GM12864 (cell line): Measurements from ENCODE around the gene ACTN4.
A peak's percentile ranks its signal among the peaks of the same experiment; 100 is the strongest.

Experiments used
- DNase-seq: peaks from one replicate; pipeline ENCODE4 v3.0.0-alpha.2; 2011; ENCODE audit warnings: low read depth
- H3K4me3 ChIP-seq: 2 replicates; pipeline ENCODE4 v1.5.1; 2011; ENCODE audit warnings: mild to moderate bottlenecking, low read depth, low read length, control low read depth
- TF ChIP-seq, protein P1 (sequence below): IDR thresholded peaks from 2 replicates; pipeline ENCODE4 v1.5.1; 2011; ENCODE audit warnings: low read depth, mild to moderate bottlenecking, moderate library complexity, low read length, control low read depth, inconsistent platforms; ENCODE audit errors: missing control alignments

The ACTN4 gene

DNA sequence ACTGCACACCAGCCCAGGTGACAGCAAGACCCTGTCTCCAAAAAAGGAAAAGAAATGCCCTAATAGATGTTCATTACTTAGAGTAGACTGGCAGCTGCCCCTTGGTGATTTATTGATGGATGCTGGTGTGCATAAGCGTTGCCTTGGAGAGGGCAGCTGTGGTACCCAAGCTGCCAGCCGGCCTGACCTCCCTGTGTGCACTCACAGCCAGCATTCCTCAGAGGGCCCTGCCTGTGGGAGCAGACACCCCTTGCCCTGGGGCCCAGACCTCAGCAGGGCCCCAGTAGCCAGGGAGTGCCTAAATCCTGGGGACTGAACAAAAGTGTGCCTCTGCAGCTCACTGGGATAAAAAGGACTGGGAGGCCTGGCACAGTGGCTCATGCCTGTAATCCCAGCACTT lies 7.8 kb upstream of the ACTN4 start:
- TF ChIP-seq, protein P1, sequence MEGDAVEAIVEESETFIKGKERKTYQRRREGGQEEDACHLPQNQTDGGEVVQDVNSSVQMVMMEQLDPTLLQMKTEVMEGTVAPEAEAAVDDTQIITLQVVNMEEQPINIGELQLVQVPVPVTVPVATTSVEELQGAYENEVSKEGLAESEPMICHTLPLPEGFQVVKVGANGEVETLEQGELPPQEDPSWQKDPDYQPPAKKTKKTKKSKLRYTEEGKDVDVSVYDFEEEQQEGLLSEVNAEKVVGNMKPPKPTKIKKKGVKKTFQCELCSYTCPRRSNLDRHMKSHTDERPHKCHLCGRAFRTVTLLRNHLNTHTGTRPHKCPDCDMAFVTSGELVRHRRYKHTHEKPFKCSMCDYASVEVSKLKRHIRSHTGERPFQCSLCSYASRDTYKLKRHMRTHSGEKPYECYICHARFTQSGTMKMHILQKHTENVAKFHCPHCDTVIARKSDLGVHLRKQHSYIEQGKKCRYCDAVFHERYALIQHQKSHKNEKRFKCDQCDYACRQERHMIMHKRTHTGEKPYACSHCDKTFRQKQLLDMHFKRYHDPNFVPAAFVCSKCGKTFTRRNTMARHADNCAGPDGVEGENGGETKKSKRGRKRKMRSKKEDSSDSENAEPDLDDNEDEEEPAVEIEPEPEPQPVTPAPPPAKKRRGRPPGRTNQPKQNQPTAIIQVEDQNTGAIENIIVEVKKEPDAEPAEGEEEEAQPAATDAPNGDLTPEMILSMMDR, result no peak
- H3K4me3 ChIP-seq, result no peak overlapping the region
- DNase-seq, result no peak

DNA sequence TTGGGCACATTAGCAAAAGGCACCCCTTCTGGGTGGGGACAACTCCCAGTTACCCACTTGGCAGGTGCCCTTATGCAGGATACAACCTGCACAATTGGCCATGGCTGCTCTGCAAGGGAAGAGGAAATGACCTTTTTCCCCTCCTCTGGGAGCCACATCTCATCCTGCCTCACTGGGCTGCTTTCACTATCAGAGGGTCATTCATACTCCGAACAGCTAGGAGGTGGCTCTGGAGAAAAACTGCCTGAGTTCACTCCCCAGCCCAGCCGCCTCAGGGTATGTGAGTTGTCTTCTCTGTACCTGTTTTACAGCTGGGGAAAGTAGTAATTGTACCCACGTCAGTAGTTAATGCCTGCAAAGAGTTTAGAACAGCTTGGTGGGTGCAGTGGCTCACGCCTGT lies 7.1 kb upstream of the ACTN4 start:
- TF ChIP-seq, protein P1, result no peak
- no peak for DNase-seq
- no peak overlapping the region for H3K4me3 ChIP-seq

DNA sequence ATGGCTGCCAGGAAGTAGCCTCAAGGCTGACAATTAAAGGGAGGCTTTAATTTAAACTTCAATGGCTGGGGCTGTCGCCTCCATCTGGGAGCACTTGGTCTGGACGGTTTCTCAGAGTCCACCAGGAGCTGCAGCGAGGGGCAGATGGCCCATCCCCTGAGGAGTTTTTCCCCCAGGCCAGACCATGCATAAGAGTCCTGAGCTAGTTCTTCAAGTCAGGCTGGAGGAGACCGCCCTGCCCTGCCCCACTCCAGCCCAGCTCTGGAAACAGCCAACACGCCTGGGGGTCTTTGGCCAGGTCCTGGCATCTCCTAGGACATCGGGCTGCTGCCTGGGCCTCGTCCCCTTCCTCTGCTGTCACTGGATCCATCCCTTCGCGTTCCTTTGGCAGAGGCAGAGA lies 5.3 kb upstream of the ACTN4 start:
- TF ChIP-seq, protein P1, result no peak
- no peak overlapping the region for H3K4me3 ChIP-seq
- no peak for DNase-seq

DNA sequence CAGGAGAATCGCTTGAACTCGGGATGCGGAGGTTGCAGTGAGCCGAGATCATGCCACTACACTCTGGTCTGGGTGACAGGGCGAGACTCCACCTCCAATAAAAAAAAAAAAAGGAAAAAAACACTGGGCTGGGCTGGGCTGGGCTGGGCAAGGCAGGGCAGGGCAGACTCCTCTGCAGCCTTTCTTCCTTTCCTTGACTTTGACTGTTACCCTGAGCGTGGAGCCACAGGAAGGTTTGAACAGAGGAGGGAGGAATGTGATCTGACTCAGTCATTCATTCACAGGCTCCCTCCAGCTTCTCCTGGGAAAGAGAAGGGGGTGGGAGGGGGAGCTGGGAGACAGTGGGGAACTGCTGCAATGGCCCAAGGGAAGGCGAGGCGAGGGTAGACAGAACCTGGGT lies 2.7 kb upstream of the ACTN4 start:
- TF ChIP-seq, protein P1, result no peak
- no peak overlapping the region for H3K4me3 ChIP-seq
- DNase-seq, result no peak

DNA sequence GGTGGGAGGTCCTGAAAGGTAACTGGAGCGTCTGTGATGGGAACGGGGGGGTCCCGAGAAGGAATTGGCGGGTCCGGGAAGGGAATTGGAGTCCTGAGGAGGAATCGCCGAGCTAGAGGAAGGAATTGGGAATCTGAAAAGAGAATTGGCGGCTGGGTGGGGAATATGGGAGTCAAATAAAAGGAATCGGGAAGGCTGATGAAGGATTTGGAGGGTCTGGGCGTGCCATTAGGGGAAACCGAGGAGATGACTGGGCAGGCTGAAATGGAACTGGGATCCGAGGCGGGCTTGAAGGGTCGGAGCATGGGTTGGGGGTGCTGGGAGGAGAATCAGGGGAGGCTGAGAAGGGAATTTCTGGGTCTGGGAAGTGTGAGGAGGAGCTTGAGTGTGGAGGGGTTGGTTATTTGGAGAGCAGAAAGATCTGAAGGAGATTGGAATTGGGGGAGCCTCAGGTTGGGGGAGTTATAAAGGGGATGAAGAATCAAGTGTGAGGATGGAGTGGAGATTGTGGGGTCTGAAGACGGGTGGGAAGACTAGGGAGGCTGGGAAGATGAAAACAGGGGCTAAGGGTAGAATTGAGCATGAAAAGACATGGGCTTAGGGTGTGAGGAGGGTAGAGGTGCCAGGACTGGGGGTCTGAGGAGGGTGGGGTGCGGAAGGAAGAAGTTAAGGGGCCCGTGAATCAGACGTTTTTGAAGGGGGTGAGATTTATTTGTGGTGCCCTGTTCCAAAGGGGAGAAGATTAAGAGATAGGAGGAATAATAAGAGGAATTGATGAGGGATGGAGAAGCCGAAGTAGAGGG lies 718 bp downstream of the ACTN4 start:
- H3K4me3 ChIP-seq, result peak overlapping the region; percentile 75
- TF ChIP-seq, protein P1, result no peak
- no peak for DNase-seq

DNA sequence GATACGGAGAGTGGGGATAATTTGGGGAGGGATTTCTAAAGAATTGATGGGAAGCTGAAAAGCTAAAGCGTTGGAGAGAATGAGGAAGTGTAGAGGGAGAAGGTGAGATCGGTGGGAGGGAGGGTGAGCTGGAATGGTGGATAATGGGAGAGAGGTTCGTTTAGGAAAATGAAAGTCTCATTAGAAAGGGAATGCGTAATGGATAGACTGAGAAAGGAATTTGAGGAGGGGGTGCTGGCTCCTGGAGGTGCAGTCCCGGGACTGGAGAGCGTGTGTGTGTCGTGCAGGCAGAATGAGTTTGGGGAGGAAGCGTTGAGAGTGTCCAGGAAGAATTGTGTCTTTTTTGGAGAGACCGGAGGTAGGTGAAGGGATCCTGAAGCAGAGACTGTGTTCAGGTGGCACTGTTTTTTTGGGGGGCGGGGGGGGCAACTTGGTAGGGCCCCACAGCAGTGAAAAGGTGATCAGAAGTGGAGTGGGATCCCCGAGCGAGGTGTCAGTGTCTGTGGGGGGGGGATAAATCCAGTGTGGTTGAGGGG lies 1.4 kb downstream of the ACTN4 start:
- peak overlapping the region; percentile 75 for H3K4me3 ChIP-seq
- DNase-seq, result no peak
- TF ChIP-seq, protein P1, result no peak
